Measurements from ENCODE around the gene BEND3. TPM values are rescaled to one million over a fixed set of nuclear protein-coding genes. Genes with fewer than 3 reads are reported as not detected.

BEND3 gene
- total and polyA plus RNA-seq, 10 of the 15 experiments (the other 5 are each of a cell fraction or from before 2014, with no cell fraction given) = 1.1 to 9.0 (median 3.6) TPM

DNA sequence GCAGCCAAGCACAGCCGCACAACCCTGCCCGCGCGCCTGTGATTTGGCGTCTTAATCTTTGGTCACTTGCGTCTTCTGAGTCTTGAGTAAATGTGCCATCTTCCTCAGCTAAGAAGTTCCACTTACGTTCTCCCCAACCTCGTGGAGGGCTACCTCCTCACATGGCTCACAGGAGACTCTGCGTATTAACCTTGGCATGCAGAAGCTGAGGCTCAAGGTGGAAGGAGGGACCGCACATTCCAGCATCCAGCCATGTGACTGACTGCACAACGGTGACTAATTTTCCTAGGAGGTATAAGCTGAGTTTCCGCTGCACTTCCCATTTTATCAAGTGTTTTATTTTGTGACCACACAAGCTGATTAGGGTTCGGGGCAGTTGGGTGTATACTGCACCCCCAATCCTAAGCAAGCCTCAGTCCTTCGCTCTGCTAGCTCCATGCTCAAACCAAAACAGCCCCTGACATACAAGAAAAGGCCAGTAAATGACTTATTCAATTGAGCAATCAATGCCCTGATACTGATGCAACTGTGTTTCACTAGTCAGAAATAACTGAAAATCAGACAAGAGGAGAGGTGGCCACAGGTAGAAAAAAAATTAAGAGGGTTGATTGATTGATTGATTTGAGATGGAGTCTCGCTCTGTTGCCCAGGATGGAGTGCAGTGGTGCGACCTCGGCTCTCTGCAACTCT is 7.0 kb downstream of the BEND3 start (continued):
- TF ChIP-seq, protein P1, sequence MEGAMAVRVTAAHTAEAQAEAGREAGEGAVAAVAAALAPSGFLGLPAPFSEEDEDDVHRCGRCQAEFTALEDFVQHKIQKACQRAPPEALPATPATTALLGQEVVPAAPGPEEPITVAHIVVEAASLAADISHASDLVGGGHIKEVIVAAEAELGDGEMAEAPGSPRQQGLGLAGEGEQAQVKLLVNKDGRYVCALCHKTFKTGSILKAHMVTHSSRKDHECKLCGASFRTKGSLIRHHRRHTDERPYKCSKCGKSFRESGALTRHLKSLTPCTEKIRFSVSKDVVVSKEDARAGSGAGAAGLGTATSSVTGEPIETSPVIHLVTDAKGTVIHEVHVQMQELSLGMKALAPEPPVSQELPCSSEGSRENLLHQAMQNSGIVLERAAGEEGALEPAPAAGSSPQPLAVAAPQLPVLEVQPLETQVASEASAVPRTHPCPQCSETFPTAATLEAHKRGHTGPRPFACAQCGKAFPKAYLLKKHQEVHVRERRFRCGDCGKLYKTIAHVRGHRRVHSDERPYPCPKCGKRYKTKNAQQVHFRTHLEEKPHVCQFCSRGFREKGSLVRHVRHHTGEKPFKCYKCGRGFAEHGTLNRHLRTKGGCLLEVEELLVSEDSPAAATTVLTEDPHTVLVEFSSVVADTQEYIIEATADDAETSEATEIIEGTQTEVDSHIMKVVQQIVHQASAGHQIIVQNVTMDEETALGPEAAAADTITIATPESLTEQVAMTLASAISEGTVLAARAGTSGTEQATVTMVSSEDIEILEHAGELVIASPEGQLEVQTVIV (IDR thresholded peaks at IDR 0.05; ENCODE audit: borderline replicate concordance, partially characterized antibody) = no peak

DNA sequence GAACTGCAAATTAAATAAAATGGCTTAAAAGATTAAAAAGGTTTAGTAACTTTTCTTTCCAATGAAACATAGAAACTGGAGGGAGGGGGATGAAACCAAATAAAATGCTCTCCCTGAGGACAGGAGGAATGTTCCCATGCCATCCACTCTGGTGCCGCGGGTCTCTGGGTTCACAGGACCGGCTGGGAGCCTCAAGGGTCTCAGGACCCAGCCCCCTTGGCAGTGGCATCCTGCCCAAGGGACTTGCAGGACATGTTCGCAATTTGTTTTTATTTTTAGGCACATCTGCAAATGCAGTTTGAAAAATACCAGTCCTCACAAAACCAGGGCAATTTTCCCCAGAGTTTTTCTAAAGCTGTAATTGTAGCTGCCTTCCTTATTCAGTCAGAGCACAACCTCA is 7.5 kb downstream of the BEND3 start:
- POLR2A ChIA-PET = no interaction called here
- CTCF ChIA-PET = no interaction called here
- ATAC-seq (no peak), FAIRE-seq (no peak), DNase-seq (ENCODE audit: low read depth, low spot score) (no peak)
- SMC1A ChIA-PET (ENCODE audit: uncharacterized antibody, unreplicated experiment) = interaction anchor here (1.0 to 1.2 kb wide), 2 partner anchors 11 to 25 kb away, joined by 3 read pairs; no protein-coding TSS in a partner anchor
- Histone ChIP-seq H2AFZ (ENCODE audit: control insufficient read depth, low read depth, low read length) (no peak overlapping the region), H3K36me3 (ENCODE audit: control insufficient read depth in 2 of 2, insufficient read depth in 2 of 2, low read length in 1 of 2) (no peaks in the 10 kb centered on the region), H3K4me2 (ENCODE audit: control insufficient read depth, insufficient read depth) (no peak overlapping the region), H3K4me1 (ENCODE audit: control insufficient read depth, insufficient read depth, low read length) (no peaks in the 10 kb centered on the region), H4K20me1 (ENCODE audit: control insufficient read depth, insufficient read depth) (peaks cover 2% of the 10 kb centered on the region; the same call in 1 of the 2 replicates), H3K4me3 (no peak overlapping the region), H3K27ac (ENCODE audit: control insufficient read depth, insufficient read depth) (no peak overlapping the region), H3K9ac (ENCODE audit: control insufficient read depth, insufficient read depth, low read length) (no peak overlapping the region), H3K27me3 (replicated peaks in 1 of 2; ENCODE audit: control insufficient read depth in 2 of 2, insufficient read depth in 2 of 2, low read length in 1 of 2) (no peaks in the 10 kb centered on the region), H3K9me3 (replicated peaks; ENCODE audit: control insufficient read depth, insufficient read depth, low read length) (no peaks in the 10 kb centered on the region), H3K79me2 (ENCODE audit: control insufficient read depth, insufficient read depth, low read length) (no peaks in the 10 kb centered on the region)
- in situ Hi-C loops (cut with MboI) (no loop called here), intact Hi-C loops (cut with micrococcal nuclease; ENCODE audit: unreplicated experiment) (no loop called here)
- no TSS peak for BruUV-seq (replicated peaks)
- TF ChIP-seq MYB (IDR thresholded peaks at IDR 0.05; ENCODE audit: borderline replicate concordance, low read depth, low read length) = no peak
- no peak for TF ChIP-seq IKZF1 (conservative IDR thresholded peaks at IDR 0.05)
- no peak for TF ChIP-seq CBX3 (IDR thresholded peaks at IDR 0.05; ENCODE audit: borderline replicate concordance, low read depth)
- TF ChIP-seq HDAC2 (IDR thresholded peaks at IDR 0.05) = no peak
- no peak for TF ChIP-seq NRF1 (conservative IDR thresholded peaks at IDR 0.05; ENCODE audit: low read depth, low read length)
- TF ChIP-seq, protein P2, sequence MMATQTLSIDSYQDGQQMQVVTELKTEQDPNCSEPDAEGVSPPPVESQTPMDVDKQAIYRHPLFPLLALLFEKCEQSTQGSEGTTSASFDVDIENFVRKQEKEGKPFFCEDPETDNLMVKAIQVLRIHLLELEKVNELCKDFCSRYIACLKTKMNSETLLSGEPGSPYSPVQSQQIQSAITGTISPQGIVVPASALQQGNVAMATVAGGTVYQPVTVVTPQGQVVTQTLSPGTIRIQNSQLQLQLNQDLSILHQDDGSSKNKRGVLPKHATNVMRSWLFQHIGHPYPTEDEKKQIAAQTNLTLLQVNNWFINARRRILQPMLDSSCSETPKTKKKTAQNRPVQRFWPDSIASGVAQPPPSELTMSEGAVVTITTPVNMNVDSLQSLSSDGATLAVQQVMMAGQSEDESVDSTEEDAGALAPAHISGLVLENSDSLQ (IDR thresholded peaks at IDR 0.05) = no peak
- TF ChIP-seq TCF7 (IDR thresholded peaks at IDR 0.05; ENCODE audit: borderline replicate concordance) = no peak
- no peak for TF ChIP-seq CREM (IDR thresholded peaks at IDR 0.05; ENCODE audit: low read depth)
- no peak for TF ChIP-seq ZNF274 (IDR thresholded peaks at IDR 0.05; ENCODE audit: insufficient read depth, insufficient read length)
- no peak for TF ChIP-seq PAX5 (IDR thresholded peaks at IDR 0.05; ENCODE audit: borderline replicate concordance, low read depth, low read length)
- TF ChIP-seq, protein P3, sequence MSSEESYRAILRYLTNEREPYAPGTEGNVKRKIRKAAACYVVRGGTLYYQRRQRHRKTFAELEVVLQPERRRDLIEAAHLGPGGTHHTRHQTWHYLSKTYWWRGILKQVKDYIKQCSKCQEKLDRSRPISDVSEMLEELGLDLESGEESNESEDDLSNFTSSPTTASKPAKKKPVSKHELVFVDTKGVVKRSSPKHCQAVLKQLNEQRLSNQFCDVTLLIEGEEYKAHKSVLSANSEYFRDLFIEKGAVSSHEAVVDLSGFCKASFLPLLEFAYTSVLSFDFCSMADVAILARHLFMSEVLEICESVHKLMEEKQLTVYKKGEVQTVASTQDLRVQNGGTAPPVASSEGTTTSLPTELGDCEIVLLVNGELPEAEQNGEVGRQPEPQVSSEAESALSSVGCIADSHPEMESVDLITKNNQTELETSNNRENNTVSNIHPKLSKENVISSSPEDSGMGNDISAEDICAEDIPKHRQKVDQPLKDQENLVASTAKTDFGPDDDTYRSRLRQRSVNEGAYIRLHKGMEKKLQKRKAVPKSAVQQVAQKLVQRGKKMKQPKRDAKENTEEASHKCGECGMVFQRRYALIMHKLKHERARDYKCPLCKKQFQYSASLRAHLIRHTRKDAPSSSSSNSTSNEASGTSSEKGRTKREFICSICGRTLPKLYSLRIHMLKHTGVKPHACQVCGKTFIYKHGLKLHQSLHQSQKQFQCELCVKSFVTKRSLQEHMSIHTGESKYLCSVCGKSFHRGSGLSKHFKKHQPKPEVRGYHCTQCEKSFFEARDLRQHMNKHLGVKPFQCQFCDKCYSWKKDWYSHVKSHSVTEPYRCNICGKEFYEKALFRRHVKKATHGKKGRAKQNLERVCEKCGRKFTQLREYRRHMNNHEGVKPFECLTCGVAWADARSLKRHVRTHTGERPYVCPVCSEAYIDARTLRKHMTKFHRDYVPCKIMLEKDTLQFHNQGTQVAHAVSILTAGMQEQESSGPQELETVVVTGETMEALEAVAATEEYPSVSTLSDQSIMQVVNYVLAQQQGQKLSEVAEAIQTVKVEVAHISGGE (CRISPR knock-in tag; IDR thresholded peaks at IDR 0.05) = no peak
- no peak for TF ChIP-seq SMAD1 (IDR thresholded peaks at IDR 0.05; ENCODE audit: low read depth, partially characterized antibody)
- TF ChIP-seq ZBED1 (IDR thresholded peaks at IDR 0.05; ENCODE audit: borderline replicate concordance) = no peak
- no peak for TF ChIP-seq TCF12 (IDR thresholded peaks at IDR 0.05; ENCODE audit: low read depth, low read length)
- RAD21 ChIA-PET (ENCODE audit: unreplicated experiment) = no interaction called here
- 90% methylated on average over 4 of the region's 4 CpGs for WGBS (ENCODE audit: insufficient coverage, insufficient replicate concordance, low lambda C conversion rate, missing lambda C conversion rate)

All from GM12878 (cell line).